Fibroblast of lung (primary cell): ENCODE results near the gene EBF3.

Experiments used
- CTCF ChIP-seq, 2 donors: IDR thresholded peaks in 1 of 2; conservative IDR thresholded peaks in 1 of 2; 1 replicate in 1 of 2; 2 replicates in 1 of 2; pipeline ENCODE4 v1.5.1; 2011 to 2012; ENCODE audit warnings: low read length in 2 of 2, control low read depth in 1 of 2, inconsistent platforms in 1 of 2, low read depth in 1 of 2, mild to moderate bottlenecking in 1 of 2
- EZH2 ChIP-seq: IDR thresholded peaks from 2 replicates; pipeline ENCODE4 v1.5.1; 2012; ENCODE audit warnings: low read length, control low read depth, mild to moderate bottlenecking; ENCODE audit errors: missing control alignments

- no peak for TF ChIP-seq CTCF (conservative IDR thresholded peaks at IDR 0.05 in 1 of 2, IDR thresholded peaks at IDR 0.05 in 1 of 2; ENCODE audit: low read depth in 1 of 2, low read length in 2 of 2)
- peak; percentile 27 for TF ChIP-seq EZH2
Observed at GRCh38 chr10:129972145-129972965, 8.3 kb upstream of the EBF3 start.
